Prostate gland (tissue), 2 donors: ENCODE measurements around the gene DHRS7B. TPM values are rescaled to one million over a fixed set of nuclear protein-coding genes. Genes with fewer than 3 reads are reported as not detected.

Experiments
- DNase-seq: peaks from one replicate; pipeline ENCODE4 v3.0.0-alpha.2; 2019; ENCODE audit warnings: low spot score
- H3K27ac ChIP-seq, 2 donors: fragments of 200-600 bp; sonication (generic); 2 replicates each; pipeline ENCODE4 v1.5.1; 2017 to 2019
- H3K27me3 ChIP-seq: fragments of 200-600 bp; sonication (generic); replicated peaks from 2 replicates; pipeline ENCODE4 v1.5.1; 2019; ENCODE audit not compliant: insufficient read depth
- H3K36me3 ChIP-seq, 2 donors: fragments of 200-600 bp; sonication (generic); 1 replicate in 1 of 2; 2 replicates in 1 of 2; pipeline versions ENCODE4 v1.5.1 to v1.8.1; 2017 to 2019
- H3K4me1 ChIP-seq: fragments of 200-600 bp; sonication (generic); replicated peaks from 2 replicates; pipeline ENCODE4 v1.5.1; 2019
- H3K4me3 ChIP-seq, 2 donors: fragments of 200-600 bp; sonication (generic); 2 replicates each; pipeline ENCODE4 v1.5.1; 2017 to 2019
- H3K9me3 ChIP-seq: fragments of 200-600 bp; sonication (generic); 2 replicates; pipeline ENCODE4 v1.5.1; 2017
- CTCF ChIP-seq, 4 experiments: fragments of 200-600 bp in 2 of 4; fragments of 450-650 bp in 2 of 4; sonication (generic) in 2 of 4; IDR thresholded peaks; 1 replicate in 3 of 4; 2 replicates in 1 of 4; pipeline ENCODE4 v1.5.1; 2016 to 2019; ENCODE audit warnings: antibody characterized with exemption in 4 of 4, mild to moderate bottlenecking in 2 of 4, moderate library complexity in 2 of 4
- POLR2A ChIP-seq: fragments of 450-650 bp; IDR thresholded peaks from one replicate; pipeline ENCODE4 v1.6.1; 2016; ENCODE audit warnings: antibody characterized with exemption, mild to moderate bottlenecking
- POLR2AphosphoS5 ChIP-seq: sonication (generic); formaldehyde crosslinking; IDR thresholded peaks from one replicate; pipeline ENCODE4 v1.6.1; 2017; ENCODE audit warnings: antibody characterized with exemption
- WGBS: methylation state at CpG from one replicate; pipeline ENCODE4 v1.1.5; 2018; 5-methylcytosine and 5-hydroxymethylcytosine counted together
- intact Hi-C: fragments of 100-400 bp; cut with DNase I; formaldehyde crosslinking; loops from one replicate; pipeline ENCODE4 v1.14.2; 2022
- small RNA-seq, 2 donors: library from RNA; depleted of rRNA; stranded (forward); fragments of <200 nt; gene quantifications; one replicate each; pipeline ENCODE3, GENCODE V24; 2016
- total RNA-seq, 2 donors: library from RNA; depleted of rRNA; stranded (reverse); fragments of >200 nt; gene quantifications; one replicate each; pipeline ENCODE4 v1.1.0, GENCODE V29; 2016

DHRS7B gene
- total RNA-seq, 2 donors from 2014 or later: 52.1 to 67.5 TPM

GRCh38 chr17:21233581-21234347 lies 107.0 kb downstream of the DHRS7B start:
- intact Hi-C loops: no loop called here
- TF ChIP-seq POLR2A (no peak), CTCF (IDR thresholded peaks at IDR 0.05) (no peak), POLR2AphosphoS5 (no peak)
- WGBS: 70% methylated on average over 7 of the region's 7 CpGs
- Histone ChIP-seq H3K27me3 (no peaks in the 10 kb centered on the region), H3K9me3 (no peaks in the 10 kb centered on the region), H3K4me1 (no peaks in the 10 kb centered on the region), H3K27ac (no peak overlapping the region), H3K4me3 (no peak overlapping the region), H3K36me3 (no peaks in the 10 kb centered on the region)
- DNase-seq: no peak

GRCh38 chr17:21235921-21236320 lies 109.2 kb downstream of the DHRS7B start:
- no peaks in the 10 kb centered on the region for H3K9me3 ChIP-seq
- no peak for TF ChIP-seq POLR2A
- TF ChIP-seq CTCF (IDR thresholded peaks at IDR 0.05): no peak
- no peak for TF ChIP-seq POLR2AphosphoS5
- no peaks in the 10 kb centered on the region for H3K27me3 ChIP-seq
- no peak overlapping the region for H3K4me3 ChIP-seq
- no peak for DNase-seq
- intact Hi-C loops: no loop called here
- 90% methylated on average over 1 of the region's 1 CpG for WGBS
- no peaks in the 10 kb centered on the region for H3K36me3 ChIP-seq
- H3K27ac ChIP-seq: no peak overlapping the region
- no peaks in the 10 kb centered on the region for H3K4me1 ChIP-seq

- Histone ChIP-seq H3K4me1 (no peaks in the 10 kb centered on the region), H3K4me3 (no peak overlapping the region), H3K9me3 (no peaks in the 10 kb centered on the region), H3K36me3 (no peaks in the 10 kb centered on the region), H3K27me3 (no peaks in the 10 kb centered on the region), H3K27ac (no peak overlapping the region)
- DNase-seq: no peak
- WGBS: 75% methylated on average over 12 of the region's 12 CpGs
- TF ChIP-seq CTCF (IDR thresholded peaks at IDR 0.05) (peak in 2 of 4 experiments; percentile 29 to 40), POLR2A (no peak)
- intact Hi-C loops: loop anchor here (10.0 kb wide), 1 partner anchor 115 kb away; the partner anchor contains the start of gene DHRS7B
These were observed 113.1 kb downstream of the DHRS7B start for GRCh38 chr17:21239680-21240368.

- no peak for DNase-seq
- Histone ChIP-seq H3K36me3 (no peaks in the 10 kb centered on the region), H3K4me3 (no peak overlapping the region), H3K9me3 (no peaks in the 10 kb centered on the region), H3K4me1 (no peaks in the 10 kb centered on the region), H3K27ac (no peak overlapping the region), H3K27me3 (no peaks in the 10 kb centered on the region)
- intact Hi-C loops: loop anchor here (10.0 kb wide), 1 partner anchor 116 kb away; the partner anchor contains the start of gene DHRS7B
- no peak for TF ChIP-seq POLR2A
- TF ChIP-seq POLR2AphosphoS5: no peak
- TF ChIP-seq CTCF (IDR thresholded peaks at IDR 0.05): no peak
- 72% methylated on average over 24 of the region's 25 CpGs for WGBS
These were observed 113.7 kb downstream of the DHRS7B start for GRCh38 chr17:21240369-21241055.

Small RNAs within 50 kb of the gene (small RNA-seq; reads per million reads assigned to genes)
- gene RN7SL426P: 0 reads per million in 2 donors

Other genes with a start within 250 kb of the DHRS7B start
- 100 to 1,000 TPM; 133 to 242 TPM for gene USP22, start 84.0 kb upstream of the DHRS7B start, total RNA-seq
- gene TMEM11, start 87.2 kb downstream of the DHRS7B start, total RNA-seq: 10 to 100 TPM; 33.1 to 44.1 TPM
- 10 to 100 TPM; 16.5 to 26.3 TPM for gene NATD1, start 126.4 kb downstream of the DHRS7B start, total RNA-seq
- gene MAP2K3, start 157.7 kb downstream of the DHRS7B start, total RNA-seq: 10 to 100 TPM; 24.0 to 25.9 TPM
- gene KCNJ12, start 249.4 kb downstream of the DHRS7B start, total RNA-seq: 1 to 10 TPM in 1 of 2 donors, under 1 TPM in 1; 0.32 to 3.8 TPM